GM19467 (cell line): ENCODE results near the gene ATP11A.

Source experiments
- ATAC-seq: cut with Tn5 transposase; IDR thresholded peaks from one replicate; pipeline ENCODE4 v1.9.1; 2021; ENCODE audit warnings: mild to moderate bottlenecking, moderate library complexity; ENCODE audit not compliant: unreplicated experiment

ATP11A gene

GRCh38 chr13:112917056-112917664 lies 227.3 kb downstream of the ATP11A start:
- ATAC-seq: no peak

DNA sequence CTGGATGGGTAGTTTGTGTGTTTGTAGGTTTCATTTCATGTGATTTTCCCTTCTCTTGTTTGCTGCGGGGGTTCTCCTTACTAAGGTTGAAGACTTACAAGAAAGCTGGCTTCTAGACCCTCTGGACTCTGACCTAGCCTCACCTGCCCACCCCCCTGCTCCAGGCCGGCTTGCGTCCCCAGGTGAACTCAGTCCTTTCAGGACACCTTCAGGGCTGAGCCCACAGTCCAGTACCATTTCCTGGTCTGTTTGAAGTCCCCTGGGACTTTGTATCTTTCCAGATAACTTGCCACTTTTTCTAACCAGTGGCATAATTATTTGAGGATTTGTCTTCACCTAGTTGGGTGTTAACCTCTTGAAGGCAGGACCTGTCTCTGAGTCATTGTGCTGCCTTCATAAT lies 227.9 kb downstream of the ATP11A start:
- no peak for ATAC-seq

DNA sequence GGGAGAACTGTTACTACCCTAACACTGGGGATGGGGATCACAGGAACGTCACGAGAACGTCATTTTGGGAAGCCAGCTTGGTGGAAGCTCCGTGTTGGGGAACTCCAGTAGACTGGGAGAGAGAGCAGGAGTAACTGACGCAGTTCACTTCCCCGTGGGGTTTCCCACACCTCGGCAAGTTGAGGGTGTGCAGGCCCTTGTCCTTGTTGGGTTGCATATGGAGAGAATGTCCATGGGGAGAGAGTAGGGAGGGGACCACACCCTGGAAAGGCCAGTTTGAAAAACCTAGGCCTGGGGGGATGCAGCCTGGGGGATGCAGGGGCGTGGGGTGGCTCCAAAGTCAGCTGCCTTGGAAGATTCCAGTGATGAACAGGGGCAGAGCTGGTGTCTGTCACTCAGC lies 228.4 kb downstream of the ATP11A start:
- no peak for ATAC-seq

GRCh38 chr13:112918746-112919145 lies 228.9 kb downstream of the ATP11A start:
- ATAC-seq: no peak

DNA sequence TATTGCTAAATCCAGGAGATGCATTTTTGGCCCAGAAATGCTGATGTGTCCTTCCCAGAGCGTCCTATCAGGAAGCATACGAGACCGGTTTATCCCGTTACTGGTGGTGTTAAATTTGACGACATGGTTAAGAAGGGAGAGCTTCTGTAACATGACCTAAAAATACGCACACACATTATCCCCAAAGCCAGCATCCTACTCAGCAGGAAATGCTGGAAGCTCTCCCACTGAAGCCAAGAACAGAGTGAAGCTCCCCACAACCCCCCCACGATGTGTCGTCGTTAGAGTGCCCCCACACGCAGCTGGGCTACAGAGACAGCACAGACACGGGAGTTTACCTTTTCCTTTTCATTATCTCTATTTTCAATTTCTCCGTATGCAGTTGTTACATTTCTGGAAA lies 234.1 kb downstream of the ATP11A start:
- no peak for ATAC-seq

- ATAC-seq: no peak
Observed at GRCh38 chr13:112924365-112924764, 234.5 kb downstream of the ATP11A start.

DNA sequence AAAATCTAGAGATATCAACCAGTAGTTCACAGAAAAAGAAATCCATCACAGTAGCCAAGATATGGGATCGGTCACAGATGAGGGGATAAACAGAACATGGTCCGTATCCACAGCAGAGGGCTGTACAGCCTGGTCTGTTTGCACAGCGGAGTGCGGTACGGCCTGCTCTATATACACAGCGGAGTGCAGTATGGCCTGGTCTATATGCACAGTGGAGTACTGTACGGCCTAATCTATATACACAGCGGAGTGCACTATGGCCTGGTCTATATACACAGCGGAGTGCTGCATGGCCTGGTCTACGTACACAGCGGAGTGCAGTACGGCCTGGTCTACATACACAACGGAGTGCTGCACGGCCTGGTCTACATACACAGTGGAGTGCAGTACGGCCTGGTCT lies 236.2 kb downstream of the ATP11A start:
- ATAC-seq: no peak

DNA sequence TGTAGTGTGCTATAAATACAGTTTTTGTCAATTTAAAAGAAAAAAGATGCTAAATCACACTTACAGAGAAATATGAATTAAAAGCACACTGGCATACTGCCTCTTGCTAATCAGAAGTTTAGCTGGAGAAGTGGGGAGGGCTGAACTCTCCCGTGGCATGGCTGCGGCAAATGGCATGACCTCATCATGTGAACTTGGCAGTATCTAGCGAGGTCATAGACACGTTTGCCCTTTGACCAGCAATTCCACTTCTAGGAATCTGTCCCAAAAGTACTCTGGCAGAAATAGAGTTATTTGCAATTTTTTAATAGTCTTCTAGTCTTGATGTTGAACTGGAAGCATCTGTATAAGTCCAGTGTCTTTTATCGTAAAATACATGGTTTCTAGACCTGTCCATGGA lies 237.2 kb downstream of the ATP11A start:
- ATAC-seq: no peak

- ATAC-seq: no peak
Observed at GRCh38 chr13:112928020-112928971, 238.5 kb downstream of the ATP11A start.

DNA sequence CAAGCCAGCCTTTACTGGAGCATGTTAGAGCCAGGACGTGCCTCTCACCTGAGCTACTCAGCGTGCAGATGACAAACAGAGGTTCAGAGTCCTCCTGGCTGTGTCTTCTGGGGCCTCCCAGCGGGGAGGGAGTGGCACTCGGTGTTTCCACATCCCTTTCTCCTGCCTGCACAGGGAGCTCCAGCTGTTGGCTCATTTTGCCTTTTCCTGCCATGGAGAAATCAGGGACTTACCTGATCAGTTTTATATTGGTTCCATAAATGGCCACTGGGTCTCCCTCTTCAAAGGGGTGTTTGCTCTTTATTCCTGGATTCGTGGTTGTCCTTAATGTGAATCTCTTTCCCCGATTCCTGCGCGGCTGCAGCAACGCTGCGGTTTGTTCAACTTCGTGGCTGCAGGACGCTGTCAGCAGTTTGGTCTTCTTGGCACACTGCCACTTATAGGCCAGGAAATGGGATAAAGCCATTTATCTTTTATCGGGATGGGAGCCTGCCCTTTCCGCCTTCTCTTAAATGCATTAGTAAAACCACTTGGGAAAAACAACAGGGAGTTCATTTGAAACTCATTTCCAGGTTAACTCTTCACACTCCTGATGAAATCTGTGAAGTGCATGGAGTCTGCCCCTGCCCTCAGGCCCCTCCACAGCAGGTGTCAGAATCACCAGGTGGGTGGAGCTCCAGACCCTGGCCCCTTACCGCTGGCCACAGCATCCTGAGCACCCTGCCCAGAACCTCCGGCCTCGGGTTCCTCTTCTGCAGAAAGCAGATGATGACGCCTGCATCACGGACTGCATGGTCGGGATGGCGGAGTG lies 239.3 kb downstream of the ATP11A start:
- no peak for ATAC-seq

GRCh38 chr13:112929783-112930055 lies 239.9 kb downstream of the ATP11A start:
- ATAC-seq: no peak

- ATAC-seq: no peak
Observed at GRCh38 chr13:112930192-112930591, 240.4 kb downstream of the ATP11A start.

DNA sequence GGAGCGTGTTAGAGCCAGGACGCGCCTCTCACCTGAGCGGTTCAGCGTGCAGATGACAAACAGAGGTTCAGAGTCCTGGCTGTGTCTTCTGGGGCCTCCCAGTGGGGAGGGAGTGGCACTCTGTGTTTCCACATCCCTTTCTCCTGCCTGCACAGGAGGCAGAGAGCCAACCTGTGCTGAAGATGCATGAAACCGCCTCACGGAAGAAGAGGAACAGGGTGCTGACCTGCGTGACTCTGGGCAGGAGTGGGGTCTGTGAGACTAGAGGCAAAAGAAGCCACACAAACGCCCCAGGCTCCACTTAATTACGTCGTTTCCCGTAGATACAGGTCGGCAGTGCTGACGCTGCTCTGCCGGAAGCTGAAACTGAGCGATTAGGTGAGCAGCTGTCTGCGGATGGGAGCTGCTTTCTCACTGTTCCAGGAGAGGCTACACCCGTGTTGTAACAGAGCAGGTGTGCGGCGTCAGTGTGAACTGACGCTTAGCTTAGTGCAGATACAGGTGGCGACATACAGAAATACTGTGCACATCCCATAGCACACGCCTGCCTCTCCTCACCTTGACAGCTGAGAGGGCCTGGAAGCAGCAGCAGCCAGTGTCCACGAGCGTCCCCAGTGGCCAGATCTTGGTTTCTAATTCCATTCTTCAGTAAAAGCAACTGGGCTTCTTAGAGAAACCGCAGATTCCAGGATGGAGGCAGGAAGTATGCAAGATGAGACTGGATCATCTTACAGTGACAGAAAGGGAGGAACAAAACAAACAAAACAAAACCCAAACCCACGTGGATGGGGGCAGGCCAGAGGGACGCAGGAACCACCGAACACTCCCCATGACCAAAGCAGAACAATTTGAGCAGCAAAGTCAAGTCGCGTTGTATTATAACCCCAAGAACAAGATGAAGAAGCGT lies 241.4 kb downstream of the ATP11A start:
- peak; percentile 78 for ATAC-seq

DNA sequence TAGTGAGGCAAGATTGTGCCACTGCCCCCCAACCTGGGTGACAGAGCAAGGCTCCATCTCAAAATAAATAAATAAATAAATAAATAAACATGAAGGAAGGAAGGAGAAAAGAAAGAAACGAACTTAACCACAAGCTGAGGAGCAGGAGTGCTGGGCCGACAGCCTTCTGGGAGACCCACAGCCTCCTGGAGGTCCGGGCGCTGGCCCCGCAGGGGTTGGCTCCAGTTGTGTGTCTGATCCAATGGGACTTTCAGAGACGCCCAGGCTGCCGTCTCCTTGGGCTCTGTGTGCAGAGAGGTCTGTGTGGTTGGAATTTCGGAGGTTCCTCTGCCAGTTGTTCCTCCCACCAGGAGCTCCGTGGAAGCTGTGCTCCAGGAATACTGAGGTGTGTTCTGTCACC lies 243.1 kb downstream of the ATP11A start:
- ATAC-seq: no peak

DNA sequence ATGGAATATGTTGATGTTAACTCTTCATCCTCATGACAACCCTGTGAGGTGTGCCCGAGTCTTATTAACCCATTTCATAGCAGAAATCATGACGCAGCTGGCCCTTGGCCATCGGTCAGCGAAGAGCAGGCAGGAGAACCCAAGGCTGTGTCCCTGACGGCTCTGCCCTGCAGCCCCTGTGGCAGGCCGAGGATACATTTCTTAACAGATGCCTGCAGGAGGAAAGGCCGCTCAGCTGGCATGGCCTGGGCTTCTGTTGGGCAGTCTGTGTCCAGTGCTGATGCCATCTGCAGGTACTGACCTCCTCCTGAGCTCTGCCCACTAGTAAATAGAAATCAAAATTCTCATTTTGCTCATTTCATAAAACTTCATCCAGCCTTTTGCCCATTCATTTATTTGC lies 243.8 kb downstream of the ATP11A start:
- no peak for ATAC-seq

DNA sequence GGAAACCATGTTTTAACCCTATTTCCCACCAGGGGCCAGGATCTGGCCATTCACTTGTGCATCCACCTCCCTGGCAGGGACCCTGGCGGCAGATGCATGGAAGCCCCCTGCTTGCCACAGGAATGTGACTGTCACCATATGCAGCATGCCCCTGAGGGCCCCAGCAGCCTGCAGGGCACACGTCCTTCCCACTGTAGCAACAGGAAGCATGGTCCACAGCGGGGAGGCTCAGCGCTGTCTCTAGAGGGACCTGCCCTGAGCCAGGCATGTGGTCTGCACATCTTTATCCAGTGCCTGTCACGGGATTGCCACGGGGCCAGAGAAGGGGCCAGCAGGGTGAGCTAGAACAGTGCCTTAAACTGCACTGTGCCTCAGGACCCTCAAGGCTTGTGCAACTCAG lies 244.2 kb downstream of the ATP11A start:
- ATAC-seq: no peak
